HepG2 (cell line): Measurements from ENCODE around the gene C22orf15. TPM values are rescaled to one million over a fixed set of nuclear protein-coding genes. Genes with fewer than 3 reads are reported as not detected.
A peak's percentile ranks its signal among the peaks of the same experiment; 100 is the strongest.

Source experiments
- BCL6 ChIP-seq: IDR thresholded peaks from 2 replicates; pipeline ENCODE4 v1.6.1; 2016; ENCODE audit warnings: missing genetic modification reagents, missing compliant biosample characterization
- EEA1 ChIP-seq: sonication (generic); formaldehyde crosslinking; IDR thresholded peaks from 2 replicates; pipeline ENCODE4 v1.5.1; 2020; ENCODE audit warnings: mild to moderate bottlenecking, missing genetic modification reagents, borderline replicate concordance
- FOXK1 ChIP-seq: sonication (generic); formaldehyde crosslinking; IDR thresholded peaks from 2 replicates; pipeline ENCODE4 v1.4.0; 2020; ENCODE audit warnings: low read depth, missing genetic modification reagents, borderline replicate concordance
- GPBP1L1 ChIP-seq: sonication (generic); formaldehyde crosslinking; IDR thresholded peaks from 2 replicates; pipeline ENCODE4 v1.5.0; 2020; ENCODE audit warnings: mild to moderate bottlenecking, missing genetic modification reagents
- HHEX ChIP-seq: IDR thresholded peaks from 2 replicates; pipeline ENCODE4 v1.6.1; 2016; ENCODE audit warnings: control low read depth
- HNF1A ChIP-seq, 2 experiments: sonication (generic) in 1 of 2; formaldehyde crosslinking in 1 of 2; IDR thresholded peaks; 2 replicates each; pipeline versions ENCODE4 v1.4.0 to v1.6.1; 2016 to 2020; ENCODE audit warnings: borderline replicate concordance in 1 of 2, low read depth in 1 of 2, mild to moderate bottlenecking in 1 of 2, missing genetic modification reagents in 1 of 2
- LCORL ChIP-seq, 2 experiments: fragments of 450-650 bp in 1 of 2; sonication (generic) in 1 of 2; formaldehyde crosslinking in 1 of 2; IDR thresholded peaks; 2 replicates each; pipeline versions ENCODE4 v1.5.0 to v1.6.1; 2017 to 2020; ENCODE audit warnings: antibody characterized with exemption in 1 of 2, missing genetic modification reagents in 1 of 2
- PCBP1 ChIP-seq: fragments of 200-400 bp; formaldehyde crosslinking; IDR thresholded peaks from 2 replicates; pipeline ENCODE4 v1.6.1; 2017; ENCODE audit warnings: mild to moderate bottlenecking, low read depth, low read length, borderline replicate concordance
- SMARCE1 ChIP-seq: fragments of 450-650 bp; IDR thresholded peaks from 2 replicates; pipeline ENCODE4 v1.6.1; 2017; ENCODE audit warnings: borderline replicate concordance
- STAT5B ChIP-seq: sonication (generic); formaldehyde crosslinking; IDR thresholded peaks from 2 replicates; pipeline ENCODE4 v1.4.0; 2020; ENCODE audit warnings: missing genetic modification reagents
- TBX3 ChIP-seq: fragments of 450-650 bp; IDR thresholded peaks from 2 replicates; pipeline ENCODE4 v1.6.1; 2017; ENCODE audit warnings: antibody characterized with exemption, mild to moderate bottlenecking, inconsistent platforms, borderline replicate concordance
- ZNF430 ChIP-seq: sonication (generic); formaldehyde crosslinking; IDR thresholded peaks from 2 replicates; pipeline ENCODE4 v1.9.0; 2021; ENCODE audit warnings: mild to moderate bottlenecking, missing genetic modification reagents
- ZNF577 ChIP-seq: sonication (generic); formaldehyde crosslinking; IDR thresholded peaks from 2 replicates; pipeline ENCODE4 v1.4.0; 2020; ENCODE audit warnings: mild to moderate bottlenecking, low read depth, missing genetic modification reagents, borderline replicate concordance
- ZNF746 ChIP-seq: sonication (generic); formaldehyde crosslinking; IDR thresholded peaks from 2 replicates; pipeline ENCODE4 v1.8.0; 2022; ENCODE audit warnings: mild to moderate bottlenecking, missing genetic modification reagents
- ZSCAN9 ChIP-seq: IDR thresholded peaks from 2 replicates; pipeline ENCODE4 v1.6.1; 2016; ENCODE audit warnings: borderline replicate concordance
- polyA plus RNA-seq, 8 experiments: library from polyadenylated mRNA; depleted of rRNA in 3 of 8; stranded (reverse) in 7 of 8; unstranded in 1 of 8; fragments of >200 nt; fragmentation: Illumina TruSeq in 4 of 8; extraction: Trizol in 4 of 8; gene quantifications; 2 replicates each; pipeline versions ENCODE4 v1.2.1 to v1.2.3, GENCODE V29; 2011 to 2016; ENCODE audit warnings: low read depth in 4 of 8, missing spikeins in 1 of 8, mixed read lengths in 1 of 8; ENCODE audit not compliant: insufficient read depth in 1 of 8
- total RNA-seq, 5 experiments: library from RNA; depleted of rRNA; stranded (reverse); fragments of >200 nt; fragmentation: Illumina TruSeq; extraction: Trizol; gene quantifications; 2 replicates each; pipeline ENCODE4 v1.2.3, GENCODE V29; 2016; ENCODE audit warnings: low read depth in 1 of 5
- TF ChIP-seq, protein P1 (sequence below): sonication (generic); formaldehyde crosslinking; IDR thresholded peaks from 2 replicates; pipeline ENCODE4 v1.4.0; 2020; ENCODE audit warnings: missing genetic modification reagents, borderline replicate concordance
- TF ChIP-seq, protein P2 (sequence below): sonication (generic); formaldehyde crosslinking; IDR thresholded peaks from 2 replicates; pipeline ENCODE4 v1.5.1; 2020; ENCODE audit warnings: mild to moderate bottlenecking, moderate library complexity, missing genetic modification reagents
- TF ChIP-seq, protein P3 (sequence below): IDR thresholded peaks from 2 replicates; pipeline ENCODE4 v1.6.1; 2016

The C22orf15 gene
- total and polyA plus RNA-seq, 2 of the 13 experiments (the other 11 are each of a cell fraction or from before 2014, with no cell fraction given) = not detected

- TF ChIP-seq, protein P1, sequence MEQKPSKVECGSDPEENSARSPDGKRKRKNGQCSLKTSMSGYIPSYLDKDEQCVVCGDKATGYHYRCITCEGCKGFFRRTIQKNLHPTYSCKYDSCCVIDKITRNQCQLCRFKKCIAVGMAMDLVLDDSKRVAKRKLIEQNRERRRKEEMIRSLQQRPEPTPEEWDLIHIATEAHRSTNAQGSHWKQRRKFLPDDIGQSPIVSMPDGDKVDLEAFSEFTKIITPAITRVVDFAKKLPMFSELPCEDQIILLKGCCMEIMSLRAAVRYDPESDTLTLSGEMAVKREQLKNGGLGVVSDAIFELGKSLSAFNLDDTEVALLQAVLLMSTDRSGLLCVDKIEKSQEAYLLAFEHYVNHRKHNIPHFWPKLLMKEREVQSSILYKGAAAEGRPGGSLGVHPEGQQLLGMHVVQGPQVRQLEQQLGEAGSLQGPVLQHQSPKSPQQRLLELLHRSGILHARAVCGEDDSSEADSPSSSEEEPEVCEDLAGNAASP = peak; percentile 100
- peak; percentile 72; the same call in 1 of the 2 replicates for TF ChIP-seq HHEX (CRISPR knock-in tag)
- no peak for TF ChIP-seq PCBP1
- peak; percentile 69; the same call in 1 of the 2 replicates for TF ChIP-seq TBX3
- TF ChIP-seq HNF1A (IDR thresholded peaks at IDR 0.05; ENCODE audit: low read depth) = peak; percentile 48; the same call in 1 of the 2 replicates
- TF ChIP-seq HNF1A (CRISPR knock-in tag; IDR thresholded peaks at IDR 0.05; ENCODE audit: borderline replicate concordance) = peak; percentile 84; the same call in 1 of the 2 replicates
- TF ChIP-seq STAT5B (CRISPR knock-in tag) = no peak
- TF ChIP-seq BCL6 (CRISPR knock-in tag) = peak; percentile 93
- TF ChIP-seq, protein P2, sequence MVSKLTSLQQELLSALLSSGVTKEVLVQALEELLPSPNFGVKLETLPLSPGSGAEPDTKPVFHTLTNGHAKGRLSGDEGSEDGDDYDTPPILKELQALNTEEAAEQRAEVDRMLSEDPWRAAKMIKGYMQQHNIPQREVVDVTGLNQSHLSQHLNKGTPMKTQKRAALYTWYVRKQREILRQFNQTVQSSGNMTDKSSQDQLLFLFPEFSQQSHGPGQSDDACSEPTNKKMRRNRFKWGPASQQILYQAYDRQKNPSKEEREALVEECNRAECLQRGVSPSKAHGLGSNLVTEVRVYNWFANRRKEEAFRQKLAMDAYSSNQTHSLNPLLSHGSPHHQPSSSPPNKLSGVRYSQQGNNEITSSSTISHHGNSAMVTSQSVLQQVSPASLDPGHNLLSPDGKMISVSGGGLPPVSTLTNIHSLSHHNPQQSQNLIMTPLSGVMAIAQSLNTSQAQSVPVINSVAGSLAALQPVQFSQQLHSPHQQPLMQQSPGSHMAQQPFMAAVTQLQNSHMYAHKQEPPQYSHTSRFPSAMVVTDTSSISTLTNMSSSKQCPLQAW (CRISPR knock-in tag) = peak; percentile 74
- TF ChIP-seq LCORL (IDR thresholded peaks at IDR 0.05) = no peak
- TF ChIP-seq LCORL (CRISPR knock-in tag; IDR thresholded peaks at IDR 0.05) = peak; percentile 93
- no peak for TF ChIP-seq SMARCE1
- TF ChIP-seq FOXK1 (CRISPR knock-in tag) = peak; percentile 86
- TF ChIP-seq, protein P3, sequence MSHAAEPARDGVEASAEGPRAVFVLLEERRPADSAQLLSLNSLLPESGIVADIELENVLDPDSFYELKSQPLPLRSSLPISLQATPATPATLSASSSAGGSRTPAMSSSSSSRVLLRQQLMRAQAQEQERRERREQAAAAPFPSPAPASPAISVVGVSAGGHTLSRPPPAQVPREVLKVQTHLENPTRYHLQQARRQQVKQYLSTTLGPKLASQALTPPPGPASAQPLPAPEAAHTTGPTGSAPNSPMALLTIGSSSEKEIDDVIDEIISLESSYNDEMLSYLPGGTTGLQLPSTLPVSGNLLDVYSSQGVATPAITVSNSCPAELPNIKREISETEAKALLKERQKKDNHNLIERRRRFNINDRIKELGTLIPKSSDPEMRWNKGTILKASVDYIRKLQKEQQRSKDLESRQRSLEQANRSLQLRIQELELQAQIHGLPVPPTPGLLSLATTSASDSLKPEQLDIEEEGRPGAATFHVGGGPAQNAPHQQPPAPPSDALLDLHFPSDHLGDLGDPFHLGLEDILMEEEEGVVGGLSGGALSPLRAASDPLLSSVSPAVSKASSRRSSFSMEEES (CRISPR knock-in tag) = peak; percentile 59; the same call in 1 of the 2 replicates
- TF ChIP-seq GPBP1L1 (CRISPR knock-in tag) = no peak
- peak; percentile 19; the same call in 1 of the 2 replicates for TF ChIP-seq ZNF430
- no peak for TF ChIP-seq EEA1 (CRISPR knock-in tag)
- no peak for TF ChIP-seq ZSCAN9 (CRISPR knock-in tag)
- TF ChIP-seq ZNF746 = peak; percentile 74
- TF ChIP-seq ZNF577 (CRISPR knock-in tag) = no peak
Observed at GRCh38 chr22:23774114-23774921, 11.5 kb downstream of the C22orf15 start (continued).
